Measurements from ENCODE around the gene RTKN2.

RTKN2 gene

GRCh38 chr10:62182595-62182994 is 86.0 kb downstream of the RTKN2 start:
- H3K9me3 ChIP-seq (ENCODE audit: control extremely low read depth in 1 of 5, control insufficient read depth in 4 of 5, insufficient read depth in 2 of 5, low read depth in 1 of 5, low read length in 4 of 5) = no peaks in the 10 kb centered on the region
- no peaks in the 10 kb centered on the region for H3K27me3 ChIP-seq (replicated peaks in 2 of 5; ENCODE audit: control insufficient read depth in 4 of 5, insufficient read depth in 5 of 5, low read length in 4 of 5)
- no CpG with 5 or more reads among the region's 4 CpGs for WGBS (ENCODE audit: insufficient coverage)
- H3K4me3 ChIP-seq (ENCODE audit: control insufficient read depth in 1 of 7, extremely low read depth in 1 of 7, insufficient read depth in 4 of 7, low read depth in 2 of 7, low read length in 6 of 7) = no peak overlapping the region
- H3K36me3 ChIP-seq (ENCODE audit: control insufficient read depth in 4 of 4, insufficient read depth in 4 of 4, low read length in 3 of 4) = no peaks in the 10 kb centered on the region
- peaks cover 0 to 12% (median 4%) of the 10 kb centered on the region in 4 experiments for H3K4me1 ChIP-seq (ENCODE audit: control extremely low read depth in 1 of 4, control insufficient read depth in 4 of 4, insufficient read depth in 4 of 4, low read length in 3 of 4)
- no peak overlapping the region for H3K27ac ChIP-seq (ENCODE audit: insufficient read depth in 1 of 2, low read depth in 1 of 2, low read length in 2 of 2, poor library complexity in 1 of 2, severe bottlenecking in 2 of 2)
- CTCF ChIA-PET = interaction anchor here (0.6 kb wide), 1 partner anchor 1302 kb away, joined by 3 read pairs; no protein-coding TSS in a partner anchor
- POLR2A ChIA-PET = no interaction called here
- DNase-seq = no peak

GRCh38 chr10:62182171-62182570 is 86.5 kb downstream of the RTKN2 start:
- POLR2A ChIA-PET = no interaction called here
- no peak for DNase-seq
- Histone ChIP-seq H3K27ac (ENCODE audit: insufficient read depth in 1 of 2, low read depth in 1 of 2, low read length in 2 of 2, poor library complexity in 1 of 2, severe bottlenecking in 2 of 2) (no peak overlapping the region), H3K4me3 (ENCODE audit: control insufficient read depth in 1 of 7, extremely low read depth in 1 of 7, insufficient read depth in 4 of 7, low read depth in 2 of 7, low read length in 6 of 7) (no peak overlapping the region), H3K27me3 (replicated peaks in 2 of 5; ENCODE audit: control insufficient read depth in 4 of 5, insufficient read depth in 5 of 5, low read length in 4 of 5) (no peaks in the 10 kb centered on the region), H3K36me3 (ENCODE audit: control insufficient read depth in 4 of 4, insufficient read depth in 4 of 4, low read length in 3 of 4) (no peaks in the 10 kb centered on the region), H3K9me3 (ENCODE audit: control extremely low read depth in 1 of 5, control insufficient read depth in 4 of 5, insufficient read depth in 2 of 5, low read depth in 1 of 5, low read length in 4 of 5) (no peaks in the 10 kb centered on the region), H3K4me1 (ENCODE audit: control extremely low read depth in 1 of 4, control insufficient read depth in 4 of 4, insufficient read depth in 4 of 4, low read length in 3 of 4) (peaks cover 0 to 12% (median 4%) of the 10 kb centered on the region in 4 experiments)
- WGBS (ENCODE audit: insufficient coverage) = 100% methylated on average over 1 of the region's 2 CpGs
- CTCF ChIA-PET = interaction anchor here (0.6 kb wide), 1 partner anchor 1302 kb away, joined by 3 read pairs; no protein-coding TSS in a partner anchor

DNA sequence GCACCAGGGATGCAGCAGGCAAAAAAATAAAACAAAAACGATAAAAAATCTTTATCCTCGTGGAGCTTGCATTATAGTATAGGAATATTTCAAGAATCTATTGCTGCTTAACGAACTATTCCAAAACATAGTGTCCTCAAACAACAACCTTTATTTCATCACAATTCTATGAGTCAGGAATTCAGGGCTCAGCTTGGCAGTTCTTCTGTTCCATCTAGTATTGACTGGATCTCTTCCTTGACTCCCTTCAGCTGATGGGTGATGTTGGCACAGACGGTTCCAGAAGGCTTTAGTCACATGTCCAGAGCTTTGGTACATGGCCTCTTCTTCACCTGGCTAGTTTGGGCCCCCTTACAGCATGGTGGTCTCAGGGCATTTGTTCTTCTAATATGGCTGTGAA is 88.0 kb downstream of the RTKN2 start:
- Histone ChIP-seq H3K27ac (ENCODE audit: insufficient read depth in 1 of 2, low read depth in 1 of 2, low read length in 2 of 2, poor library complexity in 1 of 2, severe bottlenecking in 2 of 2) (no peak overlapping the region), H3K4me3 (ENCODE audit: control insufficient read depth in 1 of 7, extremely low read depth in 1 of 7, insufficient read depth in 4 of 7, low read depth in 2 of 7, low read length in 6 of 7) (no peak overlapping the region), H3K9me3 (ENCODE audit: control extremely low read depth in 1 of 5, control insufficient read depth in 4 of 5, insufficient read depth in 2 of 5, low read depth in 1 of 5, low read length in 4 of 5) (no peaks in the 10 kb centered on the region), H3K36me3 (ENCODE audit: control insufficient read depth in 4 of 4, insufficient read depth in 4 of 4, low read length in 3 of 4) (no peaks in the 10 kb centered on the region), H3K27me3 (replicated peaks in 2 of 5; ENCODE audit: control insufficient read depth in 4 of 5, insufficient read depth in 5 of 5, low read length in 4 of 5) (no peaks in the 10 kb centered on the region), H3K4me1 (ENCODE audit: control extremely low read depth in 1 of 4, control insufficient read depth in 4 of 4, insufficient read depth in 4 of 4, low read length in 3 of 4) (peaks cover 0 to 12% (median 4%) of the 10 kb centered on the region in 4 experiments)
- DNase-seq = no peak
- CTCF ChIA-PET = interaction anchor here (1.2 kb wide), 1 partner anchor 57 kb away, joined by 3 read pairs; no protein-coding TSS in a partner anchor
- 100% methylated on average over 1 of the region's 4 CpGs for WGBS (ENCODE audit: insufficient coverage)
- POLR2A ChIA-PET = no interaction called here

DNA sequence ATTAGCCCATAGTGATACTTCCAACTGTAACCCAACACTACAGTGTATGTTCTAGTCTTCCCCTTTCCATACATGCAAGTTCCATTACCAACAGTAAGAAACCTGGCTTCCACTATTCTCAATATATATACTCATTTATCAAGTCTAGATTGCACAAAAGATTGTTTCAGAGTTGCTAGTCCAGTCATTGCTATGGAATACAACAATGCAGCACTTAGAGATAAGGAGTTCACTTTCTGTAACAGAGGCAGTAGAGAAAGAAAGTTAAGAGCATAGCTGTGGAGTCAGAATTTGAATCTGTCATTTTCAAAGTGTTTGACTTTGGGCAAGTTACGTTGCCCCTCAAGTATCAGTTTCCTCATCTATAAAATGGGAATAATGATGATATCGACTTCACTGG is 90.1 kb downstream of the RTKN2 start:
- ChIA-PET CTCF (no interaction called here), POLR2A (no interaction called here)
- H3K27me3 ChIP-seq (replicated peaks in 2 of 5; ENCODE audit: control insufficient read depth in 4 of 5, insufficient read depth in 5 of 5, low read length in 4 of 5) = no peaks in the 10 kb centered on the region
- no peak overlapping the region for H3K27ac ChIP-seq (ENCODE audit: insufficient read depth in 1 of 2, low read depth in 1 of 2, low read length in 2 of 2, poor library complexity in 1 of 2, severe bottlenecking in 2 of 2)
- H3K36me3 ChIP-seq (ENCODE audit: control insufficient read depth in 4 of 4, insufficient read depth in 4 of 4, low read length in 3 of 4) = no peaks in the 10 kb centered on the region
- 100% methylated on average over 1 of the region's 2 CpGs for WGBS (ENCODE audit: insufficient coverage)
- peaks cover 0 to 17% (median 8%) of the 10 kb centered on the region in 4 experiments for H3K4me1 ChIP-seq (ENCODE audit: control extremely low read depth in 1 of 4, control insufficient read depth in 4 of 4, insufficient read depth in 4 of 4, low read length in 3 of 4)
- H3K9me3 ChIP-seq (ENCODE audit: control extremely low read depth in 1 of 5, control insufficient read depth in 4 of 5, insufficient read depth in 2 of 5, low read depth in 1 of 5, low read length in 4 of 5) = no peaks in the 10 kb centered on the region
- no peak overlapping the region for H3K4me3 ChIP-seq (ENCODE audit: control insufficient read depth in 1 of 7, extremely low read depth in 1 of 7, insufficient read depth in 4 of 7, low read depth in 2 of 7, low read length in 6 of 7)
- DNase-seq = no peak

DNA sequence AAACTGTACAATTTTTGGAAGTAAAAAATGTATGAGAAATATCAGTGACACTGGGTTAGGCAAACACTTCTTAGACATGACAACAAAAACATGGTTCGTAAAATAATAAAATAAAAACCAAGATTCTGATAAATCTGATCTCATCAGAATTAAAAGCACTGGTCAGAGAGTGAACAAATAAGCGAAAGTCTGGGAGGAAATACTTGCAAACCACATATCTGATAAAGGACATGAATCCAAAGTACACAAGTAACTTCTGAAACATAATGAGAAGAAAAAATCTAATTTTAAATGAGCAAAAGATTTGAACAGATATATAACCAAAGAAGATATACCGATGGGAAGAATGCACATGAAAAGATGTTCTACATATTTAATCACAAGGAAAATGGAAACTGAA is 91.5 kb downstream of the RTKN2 start:
- H3K27ac ChIP-seq (ENCODE audit: insufficient read depth in 1 of 2, low read depth in 1 of 2, low read length in 2 of 2, poor library complexity in 1 of 2, severe bottlenecking in 2 of 2) = no peak overlapping the region
- H3K4me1 ChIP-seq (ENCODE audit: control extremely low read depth in 1 of 4, control insufficient read depth in 4 of 4, insufficient read depth in 4 of 4, low read length in 3 of 4) = peaks cover 0 to 10% (median 5%) of the 10 kb centered on the region in 4 experiments
- ChIA-PET POLR2A (no interaction called here), CTCF (no interaction called here)
- DNase-seq = no peak
- H3K27me3 ChIP-seq (replicated peaks in 2 of 5; ENCODE audit: control insufficient read depth in 4 of 5, insufficient read depth in 5 of 5, low read length in 4 of 5) = no peaks in the 10 kb centered on the region
- no peaks in the 10 kb centered on the region for H3K36me3 ChIP-seq (ENCODE audit: control insufficient read depth in 4 of 4, insufficient read depth in 4 of 4, low read length in 3 of 4)
- no peak overlapping the region for H3K4me3 ChIP-seq (ENCODE audit: control insufficient read depth in 1 of 7, extremely low read depth in 1 of 7, insufficient read depth in 4 of 7, low read depth in 2 of 7, low read length in 6 of 7)
- no CpG with 5 or more reads among the region's 3 CpGs for WGBS (ENCODE audit: insufficient coverage)
- peaks cover 0 to 6% (median 0%) of the 10 kb centered on the region in 5 experiments for H3K9me3 ChIP-seq (ENCODE audit: control extremely low read depth in 1 of 5, control insufficient read depth in 4 of 5, insufficient read depth in 2 of 5, low read depth in 1 of 5, low read length in 4 of 5)

DNA sequence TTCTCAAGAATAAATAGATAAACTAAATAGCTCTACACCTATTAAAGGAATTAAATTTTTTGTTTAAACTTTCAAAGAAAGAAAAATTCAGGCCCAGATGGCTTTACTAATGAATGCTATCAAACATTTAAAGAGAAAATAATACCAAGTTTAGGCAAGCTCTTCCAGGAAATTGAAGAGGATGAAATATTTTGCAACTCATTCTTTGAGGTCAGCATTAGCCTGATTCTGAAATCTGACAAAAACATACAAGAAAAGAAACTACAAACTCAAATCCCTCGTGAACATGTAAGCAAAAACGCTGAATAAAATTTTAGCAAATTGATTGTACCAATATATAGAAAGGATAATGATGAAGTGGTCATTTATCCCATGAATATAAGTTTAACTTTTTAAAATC is 93.4 kb downstream of the RTKN2 start:
- Histone ChIP-seq H3K4me3 (ENCODE audit: control insufficient read depth in 1 of 7, extremely low read depth in 1 of 7, insufficient read depth in 4 of 7, low read depth in 2 of 7, low read length in 6 of 7) (peak overlapping the region in 1 of 7 experiments; percentile 7), H3K27me3 (replicated peaks in 2 of 5; ENCODE audit: control insufficient read depth in 4 of 5, insufficient read depth in 5 of 5, low read length in 4 of 5) (no peaks in the 10 kb centered on the region), H3K4me1 (ENCODE audit: control extremely low read depth in 1 of 4, control insufficient read depth in 4 of 4, insufficient read depth in 4 of 4, low read length in 3 of 4) (peaks cover 0 to 18% (median 7%) of the 10 kb centered on the region in 4 experiments), H3K27ac (ENCODE audit: insufficient read depth in 1 of 2, low read depth in 1 of 2, low read length in 2 of 2, poor library complexity in 1 of 2, severe bottlenecking in 2 of 2) (peak overlapping the region; percentile 25 to 30), H3K9me3 (ENCODE audit: control extremely low read depth in 1 of 5, control insufficient read depth in 4 of 5, insufficient read depth in 2 of 5, low read depth in 1 of 5, low read length in 4 of 5) (peaks cover 0 to 7% (median 0%) of the 10 kb centered on the region in 5 experiments), H3K36me3 (ENCODE audit: control insufficient read depth in 4 of 4, insufficient read depth in 4 of 4, low read length in 3 of 4) (no peaks in the 10 kb centered on the region)
- POLR2A ChIA-PET = no interaction called here
- no CpG with 5 or more reads among the region's 2 CpGs for WGBS (ENCODE audit: insufficient coverage)
- DNase-seq = peak in 2 of 3 donors; percentile 38 to 48
- CTCF ChIA-PET = no interaction called here

DNA sequence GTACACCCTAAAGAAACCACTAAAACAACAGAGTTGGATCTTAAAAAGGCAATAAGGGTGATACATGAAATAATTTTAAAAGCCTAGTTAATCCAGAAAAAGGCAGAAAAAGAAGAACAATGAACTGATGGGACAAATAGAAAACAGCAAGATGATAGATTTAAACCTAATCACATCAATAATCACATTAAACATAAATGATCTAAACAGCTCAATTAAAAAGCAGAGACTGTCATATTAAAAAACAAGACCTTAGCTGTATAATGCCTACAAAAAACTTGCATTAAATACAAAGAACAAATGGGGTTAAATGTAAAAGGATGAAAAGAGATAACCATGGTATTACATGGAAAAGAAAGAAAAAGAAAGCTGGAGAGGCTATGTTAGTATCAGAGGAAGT is 96.2 kb downstream of the RTKN2 start:
- Histone ChIP-seq H3K36me3 (ENCODE audit: control insufficient read depth in 4 of 4, insufficient read depth in 4 of 4, low read length in 3 of 4) (no peaks in the 10 kb centered on the region), H3K9me3 (ENCODE audit: control extremely low read depth in 1 of 5, control insufficient read depth in 4 of 5, insufficient read depth in 2 of 5, low read depth in 1 of 5, low read length in 4 of 5) (peaks cover 0 to 7% (median 0%) of the 10 kb centered on the region in 5 experiments), H3K4me3 (ENCODE audit: control insufficient read depth in 1 of 7, extremely low read depth in 1 of 7, insufficient read depth in 4 of 7, low read depth in 2 of 7, low read length in 6 of 7) (no peak overlapping the region), H3K27ac (ENCODE audit: insufficient read depth in 1 of 2, low read depth in 1 of 2, low read length in 2 of 2, poor library complexity in 1 of 2, severe bottlenecking in 2 of 2) (no peak overlapping the region), H3K4me1 (ENCODE audit: control extremely low read depth in 1 of 4, control insufficient read depth in 4 of 4, insufficient read depth in 4 of 4, low read length in 3 of 4) (peaks cover 0 to 18% (median 7%) of the 10 kb centered on the region in 4 experiments), H3K27me3 (replicated peaks in 2 of 5; ENCODE audit: control insufficient read depth in 4 of 5, insufficient read depth in 5 of 5, low read length in 4 of 5) (no peaks in the 10 kb centered on the region)
- DNase-seq = no peak
- ChIA-PET POLR2A (no interaction called here), CTCF (no interaction called here)

Measured in common myeloid progenitor, CD34-positive (primary cell).